Measurements from ENCODE around the gene SNAP23.

Gene SNAP23

GRCh38 chr15:42528970-42529369 lies 33.5 kb downstream of the SNAP23 start:
- no peak for TF ChIP-seq CTCF (conservative IDR thresholded peaks at IDR 0.05; ENCODE audit: control insufficient read depth, insufficient read depth, low read depth, low read length)
- H3K4me3 ChIP-seq (ENCODE audit: control insufficient read depth, low read depth, low read length), result no peak overlapping the region
- DNase-seq (ENCODE audit: low read depth), result no peak

GRCh38 chr15:42533246-42533645 lies 37.8 kb downstream of the SNAP23 start:
- H3K4me3 ChIP-seq (ENCODE audit: control insufficient read depth, low read depth, low read length), result no peak overlapping the region
- DNase-seq (ENCODE audit: low read depth), result no peak
- no peak for TF ChIP-seq CTCF (conservative IDR thresholded peaks at IDR 0.05; ENCODE audit: control insufficient read depth, insufficient read depth, low read depth, low read length)

- H3K4me3 ChIP-seq (ENCODE audit: control insufficient read depth, low read depth, low read length), result no peak overlapping the region
- DNase-seq (ENCODE audit: low read depth), result no peak
- TF ChIP-seq CTCF (conservative IDR thresholded peaks at IDR 0.05; ENCODE audit: control insufficient read depth, insufficient read depth, low read depth, low read length), result no peak
Measured at GRCh38 chr15:42544853-42545629, 49.6 kb downstream of the SNAP23 start.

- TF ChIP-seq CTCF (conservative IDR thresholded peaks at IDR 0.05; ENCODE audit: control insufficient read depth, insufficient read depth, low read depth, low read length), result no peak
- peak overlapping the region; percentile 100 for H3K4me3 ChIP-seq (ENCODE audit: control insufficient read depth, low read depth, low read length)
- DNase-seq (ENCODE audit: low read depth), result no peak
Measured at GRCh38 chr15:42547918-42548248, 52.4 kb downstream of the SNAP23 start.

- peak within 1 kb of the TSS; percentile 100 for H3K4me3 ChIP-seq (ENCODE audit: control insufficient read depth, low read depth, low read length)
- TF ChIP-seq CTCF (conservative IDR thresholded peaks at IDR 0.05; ENCODE audit: control insufficient read depth, insufficient read depth, low read depth, low read length), result no peak
- peak; percentile 80 for DNase-seq (ENCODE audit: low read depth)
Measured at GRCh38 chr15:42548249-42549031, 53.0 kb downstream of the SNAP23 start, which contains the start of the genes HAUS2 and LRRC57. Gene HAUS2, plus strand, starts transcription at chr15:42548838. Its CDS starts 35 bp downstream, at chr15:42548873. Gene LRRC57, minus strand, starts transcription at chr15:42548793. Its CDS starts 359 bp downstream, at chr15:42548434.

GRCh38 chr15:42549032-42549491 lies 53.6 kb downstream of the SNAP23 start:
- TF ChIP-seq CTCF (conservative IDR thresholded peaks at IDR 0.05; ENCODE audit: control insufficient read depth, insufficient read depth, low read depth, low read length), result no peak
- peak overlapping the region; percentile 100 for H3K4me3 ChIP-seq (ENCODE audit: control insufficient read depth, low read depth, low read length)
- DNase-seq (ENCODE audit: low read depth), result peak; percentile 39

Data from fibroblast of mammary gland (primary cell).